Hepatocyte (in vitro differentiated cells): ENCODE measurements around the gene CISH. TPM values are rescaled to one million over a fixed set of nuclear protein-coding genes. Genes with fewer than 3 reads are reported as not detected.

Experiments used
- DNase-seq: peaks from one replicate; pipeline ENCODE4 v3.0.0-alpha.2; 2016; ENCODE audit warnings: low spot score
- H2AFZ ChIP-seq: fragments of 200-600 bp; sonication (generic); 2 replicates; pipeline ENCODE4 v1.6.0; 2016; ENCODE audit warnings: antibody characterized with exemption, mild to moderate bottlenecking
- H3K27ac ChIP-seq: fragments of 200-600 bp; sonication (generic); 2 replicates; pipeline ENCODE4 v1.5.1; 2016; ENCODE audit warnings: mild to moderate bottlenecking
- H3K27me3 ChIP-seq: fragments of 200-600 bp; sonication (generic); 2 replicates; pipeline ENCODE4 v1.6.1; 2016
- H3K36me3 ChIP-seq: fragments of 200-600 bp; sonication (generic); replicated peaks from 2 replicates; pipeline ENCODE4 v1.5.1; 2016; ENCODE audit warnings: low read depth; ENCODE audit not compliant: insufficient read depth
- H3K4me1 ChIP-seq: fragments of 200-600 bp; sonication (generic); 2 replicates; pipeline ENCODE4 v1.5.1; 2016; ENCODE audit warnings: mild to moderate bottlenecking, moderate library complexity; ENCODE audit not compliant: insufficient read depth
- H3K4me2 ChIP-seq: fragments of 200-600 bp; sonication (generic); 2 replicates; pipeline ENCODE4 v1.6.0; 2016
- H3K4me3 ChIP-seq: fragments of 200-600 bp; sonication (generic); 2 replicates; pipeline ENCODE4 v1.5.1; 2016; ENCODE audit warnings: mild to moderate bottlenecking
- H3K79me2 ChIP-seq: fragments of 200-600 bp; sonication (generic); 2 replicates; pipeline ENCODE4 v1.6.0; 2017; ENCODE audit warnings: mild to moderate bottlenecking
- H3K9me2 ChIP-seq: fragments of 200-600 bp; sonication (generic); replicated peaks from 2 replicates; pipeline ENCODE4 v1.6.0; 2017; ENCODE audit warnings: mild to moderate bottlenecking; ENCODE audit not compliant: insufficient read depth
- H3K9me3 ChIP-seq: fragments of 200-600 bp; sonication (generic); 2 replicates; pipeline ENCODE4 v1.5.1; 2016; ENCODE audit warnings: low read depth, mild to moderate bottlenecking
- H4K20me1 ChIP-seq: fragments of 200-600 bp; sonication (generic); 2 replicates; pipeline ENCODE4 v1.6.0; 2016; ENCODE audit warnings: mild to moderate bottlenecking; ENCODE audit not compliant: insufficient read depth, poor library complexity, severe bottlenecking
- CTCF ChIP-seq: fragments of 200-600 bp; sonication (generic); IDR thresholded peaks from 2 replicates; pipeline ENCODE4 v1.5.1; 2016; ENCODE audit warnings: antibody characterized with exemption, mild to moderate bottlenecking; ENCODE audit not compliant: poor library complexity
- EZH2 ChIP-seq: fragments of 200-600 bp; sonication (generic); IDR thresholded peaks from 2 replicates; pipeline ENCODE4 v1.6.1; 2016; ENCODE audit warnings: antibody characterized with exemption, mild to moderate bottlenecking, borderline replicate concordance
- EZH2phosphoT487 ChIP-seq: fragments of 200-600 bp; sonication (generic); IDR thresholded peaks from one replicate; pipeline ENCODE4 v1.6.1; 2018; ENCODE audit warnings: antibody characterized with exemption, mild to moderate bottlenecking, low read depth, moderate library complexity; ENCODE audit not compliant: unreplicated experiment, severe bottlenecking
- WGBS: methylation state at CpG from one replicate; pipeline ENCODE4 v1.1.6; 2016; ENCODE audit warnings: low lambda C conversion rate; ENCODE audit errors: missing lambda C conversion rate; 5-methylcytosine and 5-hydroxymethylcytosine counted together
- polyA plus RNA-seq: library from polyadenylated mRNA; unstranded; fragments of >200 nt; fragmentation: Nextera tagmentation; extraction: Ambion mirVana; gene quantifications from 2 replicates; pipeline ENCODE4 v1.2.1, GENCODE V29; 2016
- total RNA-seq: library from RNA; depleted of rRNA; stranded (reverse); fragments of >200 nt; gene quantifications from 2 replicates; pipeline ENCODE4 v1.2.3, GENCODE V29; 2014

The CISH gene
- total and polyA plus RNA-seq, 2 experiments from 2014 or later: 4.0 to 9.0 TPM

- H3K27ac ChIP-seq: peak overlapping the region; percentile 30
- H3K9me3 ChIP-seq: no peaks in the 10 kb centered on the region
- no peaks in the 10 kb centered on the region for H3K27me3 ChIP-seq
- WGBS: 96% methylated on average over 6 of the region's 6 CpGs
- no peak for TF ChIP-seq EZH2phosphoT487
- TF ChIP-seq EZH2: no peak
- no peak for TF ChIP-seq CTCF
- H3K4me3 ChIP-seq: no peak overlapping the region
- H3K4me2 ChIP-seq: no peak overlapping the region
- no peaks in the 10 kb centered on the region for H3K79me2 ChIP-seq
- no peak overlapping the region for H2AFZ ChIP-seq
- DNase-seq: no peak
- H3K9me2 ChIP-seq: no peaks in the 10 kb centered on the region
- H3K4me1 ChIP-seq: no peaks in the 10 kb centered on the region
- H4K20me1 ChIP-seq: no peaks in the 10 kb centered on the region
- no peaks in the 10 kb centered on the region for H3K36me3 ChIP-seq
Observed at GRCh38 chr3:50583897-50584296, 27.7 kb downstream of the CISH start.

- Histone ChIP-seq H2AFZ (no peak overlapping the region), H3K36me3 (no peaks in the 10 kb centered on the region), H3K4me1 (no peaks in the 10 kb centered on the region), H3K9me2 (no peaks in the 10 kb centered on the region), H4K20me1 (no peaks in the 10 kb centered on the region), H3K4me2 (no peak overlapping the region), H3K4me3 (no peak overlapping the region), H3K79me2 (no peaks in the 10 kb centered on the region), H3K27me3 (no peaks in the 10 kb centered on the region), H3K9me3 (no peaks in the 10 kb centered on the region), H3K27ac (no peak overlapping the region)
- TF ChIP-seq EZH2: no peak
- TF ChIP-seq EZH2phosphoT487: no peak
- TF ChIP-seq CTCF: no peak
- WGBS: 78% methylated on average over 9 of the region's 9 CpGs
- no peak for DNase-seq
Observed at GRCh38 chr3:50582083-50582482, 29.5 kb downstream of the CISH start.

- TF ChIP-seq EZH2 (no peak), EZH2phosphoT487 (no peak), CTCF (no peak)
- no peak overlapping the region for H2AFZ ChIP-seq
- no peak for DNase-seq
- no peak overlapping the region for H3K4me3 ChIP-seq
- H4K20me1 ChIP-seq: no peaks in the 10 kb centered on the region
- WGBS: 96% methylated on average over 2 of the region's 2 CpGs
- no peaks in the 10 kb centered on the region for H3K36me3 ChIP-seq
- no peak overlapping the region for H3K4me2 ChIP-seq
- H3K9me2 ChIP-seq: no peaks in the 10 kb centered on the region
- no peaks in the 10 kb centered on the region for H3K79me2 ChIP-seq
- H3K27me3 ChIP-seq: no peaks in the 10 kb centered on the region
- no peaks in the 10 kb centered on the region for H3K4me1 ChIP-seq
- no peak overlapping the region for H3K27ac ChIP-seq
- H3K9me3 ChIP-seq: no peaks in the 10 kb centered on the region
Observed at GRCh38 chr3:50581459-50581842, 30.1 kb downstream of the CISH start.
